ENCODE measurements around the gene GRIA4.
"Not testable (repeated sequence)": the region's sequence is repeated elsewhere in the genome, so short reads cannot be mapped to it uniquely, and the experiment has no call there.

The GRIA4 gene

GRCh38 chr11:105723269-105723668 lies 113.4 kb downstream of the GRIA4 start:
- DNase-seq, result no peak

- DNase-seq, result no peak
Measured at GRCh38 chr11:105732611-105733010, 122.7 kb downstream of the GRIA4 start.

- DNase-seq, result no peak
Measured at GRCh38 chr11:105734426-105734825, 124.6 kb downstream of the GRIA4 start.

- no peak for DNase-seq
Measured at GRCh38 chr11:105738251-105738650, 128.4 kb downstream of the GRIA4 start.

GRCh38 chr11:105738986-105739795 lies 129.3 kb downstream of the GRIA4 start:
- no peak for DNase-seq

- DNase-seq, result no peak
Measured at GRCh38 chr11:105740164-105740903, 130.5 kb downstream of the GRIA4 start.

GRCh38 chr11:105741488-105742020 lies 131.7 kb downstream of the GRIA4 start:
- no peak for DNase-seq

- DNase-seq, result no peak
Measured at GRCh38 chr11:105754260-105754659, 144.4 kb downstream of the GRIA4 start.

- no peak for DNase-seq
Measured at GRCh38 chr11:105754716-105755115, 144.8 kb downstream of the GRIA4 start.

GRCh38 chr11:105757107-105757506 lies 147.2 kb downstream of the GRIA4 start:
- no peak for DNase-seq

- DNase-seq, result no peak
Measured at GRCh38 chr11:105763594-105763993, 153.7 kb downstream of the GRIA4 start.

- DNase-seq, result no peak
Measured at GRCh38 chr11:105767931-105768330, 158.1 kb downstream of the GRIA4 start.

- DNase-seq, result no peak
Measured at GRCh38 chr11:105769627-105770026, 159.8 kb downstream of the GRIA4 start.

- not testable (repeated sequence) for DNase-seq
Measured at GRCh38 chr11:105773452-105773851, 163.6 kb downstream of the GRIA4 start.

- DNase-seq, result no peak
Measured at GRCh38 chr11:105774899-105775298, 165.0 kb downstream of the GRIA4 start.

GRCh38 chr11:105780781-105781525 lies 171.1 kb downstream of the GRIA4 start:
- DNase-seq, result no peak

GRCh38 chr11:105781807-105782206 lies 171.9 kb downstream of the GRIA4 start:
- DNase-seq, result no peak

- no peak for DNase-seq
Measured at GRCh38 chr11:105783216-105783615, 173.3 kb downstream of the GRIA4 start.

- DNase-seq, result not testable (repeated sequence)
Measured at GRCh38 chr11:105785850-105786249, 176.0 kb downstream of the GRIA4 start.

- DNase-seq, result no peak
Measured at GRCh38 chr11:105786741-105787140, 176.9 kb downstream of the GRIA4 start.

- DNase-seq, result no peak
Measured at GRCh38 chr11:105789579-105790420, 179.9 kb downstream of the GRIA4 start.

- no peak for DNase-seq
Measured at GRCh38 chr11:105790840-105791239, 181.0 kb downstream of the GRIA4 start.

All from NCI-H510A (cell line).